GM18858 (cell line): ENCODE measurements around the gene ZC3H4.

ENCODE experiments used
- ATAC-seq: cut with Tn5 transposase; IDR thresholded peaks from one replicate; pipeline ENCODE4 v1.9.1; 2021; ENCODE audit not compliant: unreplicated experiment

Gene ZC3H4

GRCh38 chr19:47022541-47023447 is 90.8 kb downstream of the ZC3H4 start:
- ATAC-seq, result no peak

- no peak for ATAC-seq
Observed at GRCh38 chr19:47022140-47022536, 91.4 kb downstream of the ZC3H4 start.

- ATAC-seq, result no peak
Observed at GRCh38 chr19:47021536-47022139, 91.9 kb downstream of the ZC3H4 start.

GRCh38 chr19:47020992-47021496 is 92.5 kb downstream of the ZC3H4 start:
- no peak for ATAC-seq

GRCh38 chr19:47020132-47020805 is 93.3 kb downstream of the ZC3H4 start:
- ATAC-seq, result no peak

- no peak for ATAC-seq
Observed at GRCh38 chr19:47019431-47020041, 94.0 kb downstream of the ZC3H4 start, which contains the start of gene NPAS1. TSS of gene NPAS1 (plus strand) at chr19:47019837. CDS start at chr19:47021048, 1,211 bp downstream.

- ATAC-seq, result no peak
Observed at GRCh38 chr19:47018923-47019322, 94.7 kb downstream of the ZC3H4 start.
